Measurements from ENCODE around the gene TRAF2.

The TRAF2 gene

DNA sequence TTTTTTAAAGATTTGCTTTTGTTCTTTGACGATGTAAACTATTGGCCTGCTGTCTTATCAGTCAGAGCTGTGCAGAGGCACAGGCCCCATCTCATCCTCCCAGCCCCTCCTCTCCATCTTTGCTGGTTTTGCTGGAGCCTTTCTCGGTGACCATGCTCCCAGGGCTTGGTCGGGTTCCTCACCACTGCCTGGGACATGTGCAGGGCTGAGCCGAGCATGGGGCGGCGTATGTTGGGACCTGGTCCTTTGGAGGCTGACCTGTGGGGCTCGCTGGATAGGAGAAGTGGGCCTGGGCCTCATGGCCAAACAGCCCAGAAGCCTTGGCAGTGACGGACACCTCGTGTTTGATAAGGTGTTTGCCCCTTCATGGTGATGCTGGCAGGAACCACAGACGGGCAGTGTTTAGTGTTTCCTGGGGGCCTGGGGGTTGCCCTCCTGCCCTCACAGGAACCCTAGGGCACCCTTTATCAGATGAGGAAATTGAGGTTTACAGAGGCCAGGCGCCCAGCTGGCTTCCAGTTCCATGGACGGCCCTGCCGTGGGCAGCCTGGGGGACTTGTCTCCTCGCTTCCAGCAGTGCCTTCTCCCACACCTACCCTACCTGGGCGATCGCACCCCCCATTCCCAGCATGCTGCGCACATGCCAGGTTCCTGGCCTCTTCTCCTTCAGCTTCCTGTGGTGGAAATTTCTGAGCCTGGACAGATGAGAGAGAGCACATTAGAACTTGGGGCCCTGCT, 27.6 kb downstream of the TRAF2 start:
- no peak overlapping the region for H3K27ac ChIP-seq (replicated peaks)
- H3K27me3 ChIP-seq (ENCODE audit: insufficient read depth, poor library complexity, severe bottlenecking), result no peaks in the 10 kb centered on the region
- no peak for DNase-seq (ENCODE audit: low read depth in 1 of 2, low spot score in 1 of 2)
- TF ChIP-seq, protein P1, sequence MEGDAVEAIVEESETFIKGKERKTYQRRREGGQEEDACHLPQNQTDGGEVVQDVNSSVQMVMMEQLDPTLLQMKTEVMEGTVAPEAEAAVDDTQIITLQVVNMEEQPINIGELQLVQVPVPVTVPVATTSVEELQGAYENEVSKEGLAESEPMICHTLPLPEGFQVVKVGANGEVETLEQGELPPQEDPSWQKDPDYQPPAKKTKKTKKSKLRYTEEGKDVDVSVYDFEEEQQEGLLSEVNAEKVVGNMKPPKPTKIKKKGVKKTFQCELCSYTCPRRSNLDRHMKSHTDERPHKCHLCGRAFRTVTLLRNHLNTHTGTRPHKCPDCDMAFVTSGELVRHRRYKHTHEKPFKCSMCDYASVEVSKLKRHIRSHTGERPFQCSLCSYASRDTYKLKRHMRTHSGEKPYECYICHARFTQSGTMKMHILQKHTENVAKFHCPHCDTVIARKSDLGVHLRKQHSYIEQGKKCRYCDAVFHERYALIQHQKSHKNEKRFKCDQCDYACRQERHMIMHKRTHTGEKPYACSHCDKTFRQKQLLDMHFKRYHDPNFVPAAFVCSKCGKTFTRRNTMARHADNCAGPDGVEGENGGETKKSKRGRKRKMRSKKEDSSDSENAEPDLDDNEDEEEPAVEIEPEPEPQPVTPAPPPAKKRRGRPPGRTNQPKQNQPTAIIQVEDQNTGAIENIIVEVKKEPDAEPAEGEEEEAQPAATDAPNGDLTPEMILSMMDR (IDR thresholded peaks at IDR 0.05; ENCODE audit: insufficient read depth, low read length), result no peak
- TF ChIP-seq GABPA (IDR thresholded peaks at IDR 0.05; ENCODE audit: low read depth) (no peak), REST (IDR thresholded peaks at IDR 0.05; ENCODE audit: insufficient replicate concordance, low read depth) (no peak), POLR2AphosphoS5 (IDR thresholded peaks at IDR 0.05; ENCODE audit: low read depth) (no peak), SPI1 (IDR thresholded peaks at IDR 0.05; ENCODE audit: borderline replicate concordance, low read depth) (no peak)
- H3K4me3 ChIP-seq (replicated peaks; ENCODE audit: insufficient read depth, low read length), result no peak overlapping the region

DNA sequence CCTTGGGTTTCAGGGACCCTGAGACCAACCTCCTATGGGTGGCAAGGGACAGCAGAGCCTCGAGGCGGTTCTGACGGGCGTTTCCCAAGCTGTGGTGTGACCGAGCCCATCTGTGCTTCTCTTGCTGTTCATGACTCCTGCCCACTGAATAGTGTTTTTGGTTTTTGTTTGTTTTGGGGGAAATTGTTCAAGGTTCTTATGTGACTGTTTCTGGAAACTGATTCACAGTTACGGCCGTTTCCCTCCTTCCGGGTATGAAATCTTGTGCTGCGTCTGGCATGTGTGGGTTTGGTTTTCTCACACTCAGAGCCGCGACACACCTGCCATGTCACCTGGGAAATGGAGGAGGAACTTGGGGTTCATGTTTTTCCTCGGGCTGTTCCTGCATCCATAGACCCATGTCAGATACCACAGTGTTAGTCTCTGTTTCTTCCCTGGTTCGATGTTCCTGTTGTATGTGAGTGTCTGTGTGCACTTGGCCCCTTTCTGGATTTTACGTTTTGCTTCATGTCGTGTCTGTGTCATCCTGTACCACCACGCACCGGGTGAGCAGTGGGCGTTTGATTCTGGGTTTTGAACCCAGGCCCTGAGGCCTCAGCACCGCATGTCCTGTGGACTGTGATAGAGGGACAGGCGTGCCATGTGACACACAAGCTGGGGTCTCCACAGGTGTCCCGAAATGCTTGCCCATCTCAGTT, 29.5 kb downstream of the TRAF2 start:
- TF ChIP-seq, protein P1 (IDR thresholded peaks at IDR 0.05; ENCODE audit: insufficient read depth, low read length), result no peak
- TF ChIP-seq SPI1 (IDR thresholded peaks at IDR 0.05; ENCODE audit: borderline replicate concordance, low read depth) (no peak), REST (IDR thresholded peaks at IDR 0.05; ENCODE audit: insufficient replicate concordance, low read depth) (no peak), POLR2AphosphoS5 (IDR thresholded peaks at IDR 0.05; ENCODE audit: low read depth) (no peak), GABPA (IDR thresholded peaks at IDR 0.05; ENCODE audit: low read depth) (no peak)
- no peak for DNase-seq (ENCODE audit: low read depth in 1 of 2, low spot score in 1 of 2)
- Histone ChIP-seq H3K27ac (replicated peaks) (no peak overlapping the region), H3K4me3 (replicated peaks; ENCODE audit: insufficient read depth, low read length) (no peak overlapping the region), H3K27me3 (ENCODE audit: insufficient read depth, poor library complexity, severe bottlenecking) (no peaks in the 10 kb centered on the region)

DNA sequence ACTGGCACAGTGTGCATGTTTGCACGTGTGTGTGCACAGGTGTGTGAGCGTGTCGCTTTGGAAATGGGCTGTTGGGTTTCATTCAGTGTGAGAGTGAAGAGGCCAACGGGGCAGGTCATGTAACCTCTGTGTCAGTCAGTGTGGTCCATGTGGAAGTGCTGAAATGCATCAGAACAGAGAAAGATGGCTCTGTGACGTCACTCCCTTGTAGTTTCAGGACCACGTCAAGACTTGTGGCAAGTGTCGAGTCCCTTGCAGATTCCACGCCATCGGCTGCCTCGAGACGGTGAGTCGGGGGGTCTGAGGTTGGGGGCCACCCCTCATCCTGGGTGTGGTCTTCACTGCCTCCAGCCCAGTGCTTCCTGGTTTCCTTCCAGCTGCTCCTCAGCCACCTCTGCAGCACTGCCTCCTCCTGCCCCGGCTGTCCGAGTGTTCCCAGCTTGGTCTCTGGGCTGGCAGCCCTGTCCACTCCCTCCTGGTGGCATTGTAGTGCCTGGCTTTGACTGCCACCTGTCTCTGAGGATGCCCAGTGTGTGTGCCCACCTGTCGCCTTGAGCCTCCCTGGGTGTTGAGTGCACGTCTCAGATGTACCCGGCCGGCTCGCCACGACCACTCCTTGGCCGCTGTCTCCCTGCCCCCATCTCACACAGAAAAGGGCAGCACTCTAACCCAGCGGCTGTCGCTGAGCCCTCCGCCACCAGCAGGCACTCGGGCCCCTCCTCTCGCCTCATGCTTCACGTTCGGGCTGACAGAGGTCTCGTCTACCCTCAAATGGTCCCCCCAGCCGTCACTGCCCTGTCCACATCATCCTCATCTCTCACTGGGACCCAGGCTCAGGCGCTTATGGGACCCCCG, 30.2 kb downstream of the TRAF2 start:
- Histone ChIP-seq H3K4me3 (replicated peaks; ENCODE audit: insufficient read depth, low read length) (no peak overlapping the region), H3K27me3 (ENCODE audit: insufficient read depth, poor library complexity, severe bottlenecking) (no peaks in the 10 kb centered on the region), H3K27ac (replicated peaks) (no peak overlapping the region)
- TF ChIP-seq, protein P1 (IDR thresholded peaks at IDR 0.05; ENCODE audit: insufficient read depth, low read length), result no peak
- no peak for TF ChIP-seq REST (IDR thresholded peaks at IDR 0.05; ENCODE audit: insufficient replicate concordance, low read depth)
- TF ChIP-seq POLR2AphosphoS5 (IDR thresholded peaks at IDR 0.05; ENCODE audit: low read depth), result no peak
- no peak for TF ChIP-seq GABPA (IDR thresholded peaks at IDR 0.05; ENCODE audit: low read depth)
- TF ChIP-seq SPI1 (IDR thresholded peaks at IDR 0.05; ENCODE audit: borderline replicate concordance, low read depth), result no peak
- no peak for DNase-seq (ENCODE audit: low read depth in 1 of 2, low spot score in 1 of 2)
